GM18499 (cell line): ENCODE measurements around the gene CD200.

ENCODE experiments used
- ATAC-seq: cut with Tn5 transposase; IDR thresholded peaks from one replicate; pipeline ENCODE4 v1.9.1; 2021; ENCODE audit warnings: moderate number of reproducible peaks; ENCODE audit not compliant: insufficient read depth, unreplicated experiment

CD200 gene

GRCh38 chr3:112327371-112327951 lies 5.5 kb upstream of the CD200 start:
- ATAC-seq: peak; percentile 86

- ATAC-seq: no peak
Measured at GRCh38 chr3:112331851-112332250, 1.1 kb upstream of the CD200 start.

- no peak for ATAC-seq
Measured at GRCh38 chr3:112333381-112334317, 693 bp downstream of the CD200 start.

- ATAC-seq: no peak
Measured at GRCh38 chr3:112334691-112335433, 1.9 kb downstream of the CD200 start.

GRCh38 chr3:112335434-112335781 lies 2.5 kb downstream of the CD200 start:
- no peak for ATAC-seq

GRCh38 chr3:112338021-112338726 lies 5.2 kb downstream of the CD200 start:
- no peak for ATAC-seq

- no peak for ATAC-seq
Measured at GRCh38 chr3:112338727-112339056, 5.7 kb downstream of the CD200 start.

- no peak for ATAC-seq
Measured at GRCh38 chr3:112339134-112339533, 6.2 kb downstream of the CD200 start.

- no peak for ATAC-seq
Measured at GRCh38 chr3:112339609-112340008, 6.7 kb downstream of the CD200 start.

GRCh38 chr3:112341386-112341785 lies 8.4 kb downstream of the CD200 start:
- no peak for ATAC-seq

- no peak for ATAC-seq
Measured at GRCh38 chr3:112345681-112346080, 12.7 kb downstream of the CD200 start.

GRCh38 chr3:112346491-112347122 lies 13.7 kb downstream of the CD200 start:
- ATAC-seq: no peak

GRCh38 chr3:112348943-112349342 lies 16.0 kb downstream of the CD200 start:
- no peak for ATAC-seq

- ATAC-seq: no peak
Measured at GRCh38 chr3:112349557-112349956, 16.6 kb downstream of the CD200 start.

- no peak for ATAC-seq
Measured at GRCh38 chr3:112350018-112350810, 17.3 kb downstream of the CD200 start.

GRCh38 chr3:112351036-112351435 lies 18.1 kb downstream of the CD200 start:
- no peak for ATAC-seq

GRCh38 chr3:112351823-112352222 lies 18.9 kb downstream of the CD200 start:
- ATAC-seq: no peak

- ATAC-seq: no peak
Measured at GRCh38 chr3:112352720-112353119, 19.8 kb downstream of the CD200 start.

GRCh38 chr3:112353365-112353764 lies 20.4 kb downstream of the CD200 start:
- no peak for ATAC-seq
